Stromal cell of bone marrow (primary cell): Measurements from ENCODE around the gene RORC.
"Not testable (repeated sequence)": the region's sequence is repeated elsewhere in the genome, so short reads cannot be mapped to it uniquely, and the experiment has no call there.

Source experiments
- DNase-seq: peaks from one replicate; pipeline ENCODE4 v3.0.0-alpha.2; 2012; ENCODE audit warnings: low read depth

The RORC gene

DNA sequence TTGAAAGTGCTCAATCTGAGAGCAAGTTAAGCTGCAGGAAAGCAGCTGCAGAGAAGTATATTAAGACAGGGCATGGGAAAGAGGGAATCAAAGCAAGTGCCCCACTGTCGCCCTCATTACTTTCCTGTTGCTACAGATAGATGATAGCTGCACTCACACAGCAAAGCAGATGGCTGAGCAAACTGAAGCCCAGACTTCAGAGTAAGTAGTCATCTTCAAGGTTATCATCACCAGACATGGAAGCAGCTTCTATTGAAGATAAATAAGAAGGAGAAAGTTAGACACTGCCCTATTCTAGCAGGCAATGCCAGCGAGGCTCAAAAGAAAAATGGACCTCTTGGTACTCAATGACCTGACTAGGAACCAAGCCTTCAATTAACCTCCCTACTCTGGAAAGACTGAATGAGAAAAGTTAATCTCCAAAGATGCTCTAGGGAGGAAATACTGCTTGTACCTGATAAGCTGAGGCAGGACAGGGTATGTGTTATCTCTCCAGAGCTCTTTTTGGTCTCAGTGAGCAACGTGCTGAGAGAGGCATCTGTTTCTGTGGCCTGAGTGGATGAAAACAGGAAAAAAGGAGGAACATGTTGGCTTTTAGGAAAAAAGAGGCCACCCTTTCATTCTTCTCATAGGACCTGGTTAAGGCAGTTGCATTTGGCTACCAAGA, 57.2 kb downstream of the RORC start:
- no peak for DNase-seq

DNA sequence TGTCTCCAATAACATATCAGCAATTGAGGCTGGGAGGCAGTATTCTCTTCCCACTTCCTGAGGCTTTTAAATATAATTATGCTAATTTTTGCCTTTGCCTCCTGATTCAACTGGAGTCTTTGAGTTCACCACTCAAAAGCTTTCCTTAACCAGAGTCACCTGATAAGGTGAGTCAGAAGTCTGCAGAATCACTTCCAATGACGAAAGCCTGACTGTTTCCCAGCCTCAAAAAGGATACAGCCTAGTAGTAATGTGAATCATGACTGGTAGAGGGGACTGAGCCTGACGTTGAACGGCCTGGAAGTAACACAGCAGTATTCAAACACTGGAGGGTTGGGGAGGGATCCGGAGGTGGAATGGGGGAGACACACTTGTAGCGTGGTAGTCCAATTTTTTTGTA, 57.9 kb downstream of the RORC start:
- DNase-seq: peak; percentile 57

DNA sequence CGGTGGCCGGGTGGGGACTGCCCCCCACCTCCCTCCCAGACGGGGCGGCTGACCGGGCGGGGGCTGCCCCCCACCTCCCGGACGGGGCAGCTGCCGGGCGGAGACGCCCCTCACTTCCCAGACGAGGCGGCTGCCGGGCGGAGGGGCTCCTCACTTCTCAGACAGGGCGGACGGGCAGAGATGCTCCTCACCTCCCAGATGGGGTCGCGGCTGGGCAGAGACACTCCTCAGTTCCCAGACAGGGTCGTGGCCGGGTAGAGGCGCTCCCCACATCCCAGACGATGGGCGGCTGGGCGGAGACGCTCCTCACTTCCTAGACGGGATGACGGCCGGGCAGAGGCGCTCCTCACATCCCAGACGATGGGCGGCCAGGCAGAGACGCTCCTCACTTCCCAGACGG, 62.3 kb downstream of the RORC start:
- not testable (repeated sequence) for DNase-seq

DNA sequence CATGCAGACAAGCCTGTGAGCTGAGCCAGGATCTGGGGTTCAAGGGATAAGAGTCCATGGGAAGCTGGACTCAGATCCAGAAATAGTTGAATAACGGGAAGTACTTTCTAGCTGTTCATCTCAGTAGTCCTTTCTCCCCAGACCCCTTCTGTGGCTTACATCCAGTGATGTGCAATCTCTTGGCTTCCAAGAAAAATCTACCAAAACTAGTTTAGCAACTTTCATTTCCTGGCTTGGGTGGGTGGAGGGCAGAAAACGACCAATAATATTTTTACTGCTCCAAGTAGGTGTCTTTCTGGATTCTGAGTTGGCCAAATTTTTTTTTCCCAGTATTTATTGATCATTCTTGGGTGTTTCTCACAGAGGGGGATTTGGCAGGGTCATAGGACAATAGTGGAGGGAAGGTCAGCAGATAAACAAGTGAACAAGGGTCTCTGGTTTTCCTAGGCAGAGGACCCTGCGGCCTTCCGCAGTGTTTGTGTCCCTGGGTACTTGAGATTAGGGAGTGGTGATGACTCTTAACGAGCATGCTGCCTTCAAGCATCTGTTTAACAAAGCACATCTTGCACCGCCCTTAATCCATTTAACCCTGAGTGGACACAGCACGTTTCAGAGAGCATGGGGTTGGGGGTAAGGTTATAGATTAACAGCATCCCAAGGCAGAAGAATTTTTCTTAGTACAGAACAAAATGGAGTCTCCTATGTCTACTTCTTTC, 63.1 kb downstream of the RORC start:
- DNase-seq: not testable (repeated sequence)

DNA sequence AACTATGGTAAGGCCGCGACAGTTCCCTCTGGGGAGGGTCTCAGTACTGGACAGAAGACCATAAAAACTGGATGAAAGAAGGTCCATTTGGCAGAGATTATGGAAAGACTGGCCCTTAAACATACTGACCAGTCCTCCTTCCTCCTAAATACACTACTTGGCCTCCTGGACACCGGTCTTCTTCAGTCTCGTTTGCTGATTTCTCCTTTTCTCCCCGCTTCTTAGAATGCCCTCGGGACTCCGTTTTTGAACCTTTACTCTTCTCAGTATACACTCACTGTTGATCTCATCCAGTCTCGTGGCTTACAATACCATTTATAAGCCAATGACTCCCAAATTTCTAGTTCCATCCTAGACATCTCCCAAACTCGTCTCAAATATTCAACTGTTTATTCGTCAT, 67.6 kb downstream of the RORC start:
- DNase-seq: no peak

DNA sequence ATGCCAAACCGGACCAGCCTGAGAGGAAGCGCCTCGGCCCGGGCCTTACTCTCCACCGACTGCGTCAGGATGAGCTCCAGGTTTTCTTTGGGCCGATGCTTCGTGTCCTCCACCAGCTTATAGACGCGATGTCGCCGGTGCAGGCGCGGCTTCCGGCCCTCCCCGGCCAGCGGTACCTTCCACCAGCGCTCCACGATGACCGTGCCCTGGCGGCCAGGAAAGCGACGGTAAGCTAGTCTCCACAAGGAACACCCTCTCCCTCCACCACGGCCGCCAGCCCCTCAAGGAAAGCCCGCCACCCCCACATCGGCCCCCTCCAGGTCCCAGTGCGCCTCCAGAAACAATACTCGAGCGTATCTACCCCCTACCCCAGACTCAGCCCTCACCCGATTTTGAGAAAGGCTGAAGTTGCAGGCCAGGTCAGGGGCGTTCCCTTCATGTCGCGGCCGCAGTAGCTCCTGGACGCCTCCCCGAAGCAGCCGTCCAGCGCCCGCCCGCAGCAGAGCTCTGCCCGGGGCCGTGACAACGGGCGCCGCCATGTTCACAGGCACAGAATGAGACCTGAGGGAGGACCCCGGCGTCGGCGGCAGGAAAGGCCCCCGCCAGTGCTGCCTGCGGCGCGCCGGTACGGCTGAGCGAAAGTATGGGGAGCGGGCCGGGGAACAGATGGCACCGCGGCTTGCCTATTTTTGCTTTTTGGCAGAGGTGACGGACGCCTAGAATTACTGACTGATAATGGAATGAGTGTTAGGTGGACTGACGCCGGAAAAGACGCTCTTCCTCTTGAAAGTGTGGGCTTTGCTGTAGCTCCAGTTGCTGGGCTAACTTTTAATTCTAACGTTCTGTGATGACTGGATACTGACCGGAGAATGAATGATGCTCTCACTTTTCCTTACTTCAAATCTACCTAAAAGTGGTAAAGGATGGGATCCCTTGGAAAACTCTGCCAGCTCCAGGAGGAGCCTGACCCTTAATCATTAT, 68.4 kb downstream of the RORC start, which contains the start of gene MRPL9:
Gene MRPL9 (minus strand): TSS at position 556 of the 981 bp plus-strand sequence. CDS start 17 bp downstream, at position 539.
- DNase-seq: peak; percentile 55

DNA sequence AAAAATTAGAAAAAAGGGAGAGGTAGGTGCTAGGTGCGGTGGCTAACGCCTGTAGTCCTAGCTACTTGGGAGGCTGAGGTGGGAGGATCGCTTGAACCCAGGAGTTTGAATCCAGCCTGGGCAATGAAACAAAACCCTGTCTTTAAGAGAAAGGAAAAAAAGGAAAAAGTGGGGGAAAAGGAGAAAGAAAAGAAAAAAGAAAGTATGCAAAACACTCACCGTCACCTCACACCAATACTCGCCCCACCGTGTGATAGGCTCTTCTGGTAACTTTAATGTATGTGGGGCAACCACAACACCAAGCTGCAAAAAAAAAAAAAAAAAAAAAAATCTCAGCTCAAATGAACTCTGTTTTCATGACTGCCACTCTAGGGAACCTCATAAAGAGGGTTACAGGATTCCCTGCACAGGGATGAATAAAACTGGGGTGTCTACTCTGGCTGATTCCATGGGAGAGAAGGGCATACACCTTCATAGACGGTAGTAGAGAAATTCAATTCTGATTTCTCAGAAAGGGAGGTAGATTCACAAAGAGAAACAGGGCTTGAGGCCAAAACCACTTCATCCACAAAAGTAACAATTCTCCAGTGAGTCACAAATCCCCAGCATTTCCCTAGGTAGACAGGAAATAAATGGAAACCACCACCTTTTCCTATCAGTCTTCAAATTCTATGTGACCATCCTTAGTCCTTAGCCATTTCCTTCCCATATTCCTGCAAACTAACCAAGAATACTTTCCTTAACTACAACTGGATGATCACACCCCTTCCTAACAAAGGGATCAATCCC, 70.8 kb downstream of the RORC start:
- DNase-seq: no peak

DNA sequence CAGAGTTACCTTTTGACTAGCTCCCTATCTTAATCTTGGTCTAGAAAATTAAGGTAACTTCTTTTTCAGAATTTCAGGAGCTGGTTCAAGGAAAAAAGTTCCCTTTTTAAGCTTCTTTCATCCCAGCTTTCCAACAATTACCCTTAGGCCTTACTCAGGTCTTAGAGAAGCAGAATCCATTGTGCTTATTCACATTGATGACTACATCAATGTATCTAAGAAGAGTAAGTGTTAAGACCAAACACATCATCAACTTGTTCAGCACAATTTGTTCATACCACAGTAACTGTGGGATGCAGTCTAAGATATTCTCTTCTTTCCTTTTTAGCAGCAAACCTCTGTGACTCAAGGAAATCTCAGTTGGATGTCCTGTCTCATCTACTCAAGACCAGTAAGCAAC, 72.4 kb downstream of the RORC start:
- no peak for DNase-seq

DNA sequence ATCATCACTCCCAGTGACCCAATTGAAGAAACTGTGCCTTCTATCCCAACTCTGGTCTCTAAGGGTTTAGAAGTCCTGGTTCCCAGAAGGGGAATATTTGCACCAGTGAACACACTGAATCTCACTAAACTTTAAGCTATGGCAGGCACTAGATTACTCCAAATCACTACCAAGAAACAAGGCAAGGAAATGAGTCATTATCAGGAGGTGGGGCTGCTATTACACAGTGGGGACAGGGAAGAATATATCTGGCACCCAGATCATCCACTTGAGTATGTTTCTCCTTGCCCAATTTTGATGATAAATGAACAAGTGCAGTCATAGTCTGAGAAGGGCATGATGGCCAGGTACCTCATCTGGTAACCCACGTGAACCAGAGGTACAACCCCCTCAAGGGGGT, 75.3 kb downstream of the RORC start:
- DNase-seq: no peak
